HEK293 (cell line): ENCODE data around the gene FZR1.
A peak's percentile ranks its signal among the peaks of the same experiment; 100 is the strongest.

ENCODE experiments used
- KLF10 ChIP-seq: fragments of 450-650 bp; IDR thresholded peaks from 2 replicates; pipeline ENCODE4 v1.5.1; 2018; ENCODE audit warnings: missing biosample characterization, mild to moderate bottlenecking, missing genetic modification characterization
- KLF17 ChIP-seq: fragments of 450-650 bp; formaldehyde crosslinking; IDR thresholded peaks from 2 replicates; pipeline ENCODE4 v1.5.1; 2016; ENCODE audit warnings: missing biosample characterization, missing genetic modification characterization
- MZF1 ChIP-seq: fragments of 450-650 bp; formaldehyde crosslinking; IDR thresholded peaks from 2 replicates; pipeline ENCODE4 v1.5.1; 2017; ENCODE audit warnings: missing biosample characterization, missing genetic modification characterization, borderline replicate concordance
- RBAK ChIP-seq: fragments of 450-650 bp; formaldehyde crosslinking; IDR thresholded peaks from 2 replicates; pipeline ENCODE4 v1.5.1; 2016; ENCODE audit warnings: missing biosample characterization, missing genetic modification characterization
- ZBTB1 ChIP-seq: fragments of 450-650 bp; formaldehyde crosslinking; IDR thresholded peaks from 2 replicates; pipeline ENCODE4 v1.5.1; 2016; ENCODE audit warnings: missing biosample characterization, missing genetic modification characterization
- ZBTB20 ChIP-seq: fragments of 450-650 bp; formaldehyde crosslinking; IDR thresholded peaks from 2 replicates; pipeline ENCODE4 v1.5.1; 2016; ENCODE audit warnings: missing biosample characterization, missing genetic modification characterization
- ZNF19 ChIP-seq: fragments of 450-650 bp; formaldehyde crosslinking; IDR thresholded peaks from 2 replicates; pipeline ENCODE4; 2016; ENCODE audit warnings: missing biosample characterization, missing genetic modification characterization, low read depth
- ZNF211 ChIP-seq: fragments of 450-650 bp; formaldehyde crosslinking; IDR thresholded peaks from 2 replicates; pipeline ENCODE4 v1.5.1; 2016; ENCODE audit warnings: low read depth, missing biosample characterization, missing genetic modification characterization
- ZNF362 ChIP-seq: fragments of 450-650 bp; formaldehyde crosslinking; IDR thresholded peaks from 2 replicates; pipeline ENCODE4 v1.5.1; 2016; ENCODE audit warnings: missing biosample characterization, missing genetic modification characterization
- ZNF366 ChIP-seq: fragments of 450-650 bp; formaldehyde crosslinking; conservative IDR thresholded peaks from 2 replicates; pipeline ENCODE4 v1.5.1; 2016; ENCODE audit warnings: missing biosample characterization, missing genetic modification characterization
- ZNF398 ChIP-seq: fragments of 450-650 bp; formaldehyde crosslinking; IDR thresholded peaks from 2 replicates; pipeline ENCODE4 v1.5.1; 2017; ENCODE audit warnings: missing biosample characterization, missing genetic modification characterization
- ZNF416 ChIP-seq: fragments of 450-650 bp; formaldehyde crosslinking; IDR thresholded peaks from 2 replicates; pipeline ENCODE4 v1.5.1; 2016; ENCODE audit warnings: missing biosample characterization, missing genetic modification characterization
- ZNF510 ChIP-seq: fragments of 450-650 bp; formaldehyde crosslinking; IDR thresholded peaks from 2 replicates; pipeline ENCODE4 v1.5.1; 2018; ENCODE audit warnings: mild to moderate bottlenecking, missing genetic modification characterization, missing biosample characterization; ENCODE audit not compliant: insufficient replicate concordance
- ZNF514 ChIP-seq: fragments of 450-650 bp; formaldehyde crosslinking; IDR thresholded peaks from 2 replicates; pipeline ENCODE4 v1.5.1; 2016; ENCODE audit warnings: missing biosample characterization, missing genetic modification characterization
- ZNF529 ChIP-seq: fragments of 450-650 bp; formaldehyde crosslinking; IDR thresholded peaks from 2 replicates; pipeline ENCODE4 v1.5.1; 2017; ENCODE audit warnings: missing genetic modification characterization, missing biosample characterization; ENCODE audit not compliant: insufficient replicate concordance
- ZNF596 ChIP-seq: fragments of 450-650 bp; IDR thresholded peaks from 2 replicates; pipeline ENCODE4 v1.5.0; 2018; ENCODE audit warnings: missing biosample characterization, mild to moderate bottlenecking, missing genetic modification characterization, moderate library complexity
- ZNF664 ChIP-seq: fragments of 450-650 bp; formaldehyde crosslinking; IDR thresholded peaks from 2 replicates; pipeline ENCODE4 v1.5.1; 2016; ENCODE audit warnings: missing biosample characterization, missing genetic modification characterization
- ZNF76 ChIP-seq: fragments of 450-650 bp; formaldehyde crosslinking; IDR thresholded peaks from 2 replicates; pipeline ENCODE4; 2016; ENCODE audit warnings: low read depth, missing biosample characterization, missing genetic modification characterization, borderline replicate concordance
- ZNF792 ChIP-seq: fragments of 450-650 bp; formaldehyde crosslinking; IDR thresholded peaks from 2 replicates; pipeline ENCODE4 v1.5.1; 2016; ENCODE audit warnings: missing biosample characterization, missing genetic modification characterization
- ZNF830 ChIP-seq: fragments of 450-650 bp; IDR thresholded peaks from 2 replicates; pipeline ENCODE4 v1.5.0; 2018; ENCODE audit warnings: missing biosample characterization, missing genetic modification characterization, low read depth, mild to moderate bottlenecking, moderate library complexity
- TF ChIP-seq, protein P1 (sequence below): fragments of 450-650 bp; formaldehyde crosslinking; IDR thresholded peaks from 2 replicates; pipeline ENCODE4 v1.5.1; 2016; ENCODE audit warnings: missing biosample characterization, missing genetic modification characterization
- TF ChIP-seq, protein P2 (sequence below): fragments of 450-650 bp; formaldehyde crosslinking; IDR thresholded peaks from 2 replicates; pipeline ENCODE4 v1.5.1; 2016; ENCODE audit warnings: missing biosample characterization, missing genetic modification characterization
- TF ChIP-seq, protein P3 (sequence below): fragments of 450-650 bp; formaldehyde crosslinking; IDR thresholded peaks from 2 replicates; pipeline ENCODE4 v1.5.1; 2016; ENCODE audit warnings: missing biosample characterization, missing genetic modification characterization
- TF ChIP-seq, protein P4 (sequence below): sonication (generic); formaldehyde crosslinking; IDR thresholded peaks from 2 replicates; pipeline ENCODE4 v1.8.1; 2022; ENCODE audit warnings: mild to moderate bottlenecking, moderate library complexity, missing genetic modification reagents

Gene FZR1

DNA sequence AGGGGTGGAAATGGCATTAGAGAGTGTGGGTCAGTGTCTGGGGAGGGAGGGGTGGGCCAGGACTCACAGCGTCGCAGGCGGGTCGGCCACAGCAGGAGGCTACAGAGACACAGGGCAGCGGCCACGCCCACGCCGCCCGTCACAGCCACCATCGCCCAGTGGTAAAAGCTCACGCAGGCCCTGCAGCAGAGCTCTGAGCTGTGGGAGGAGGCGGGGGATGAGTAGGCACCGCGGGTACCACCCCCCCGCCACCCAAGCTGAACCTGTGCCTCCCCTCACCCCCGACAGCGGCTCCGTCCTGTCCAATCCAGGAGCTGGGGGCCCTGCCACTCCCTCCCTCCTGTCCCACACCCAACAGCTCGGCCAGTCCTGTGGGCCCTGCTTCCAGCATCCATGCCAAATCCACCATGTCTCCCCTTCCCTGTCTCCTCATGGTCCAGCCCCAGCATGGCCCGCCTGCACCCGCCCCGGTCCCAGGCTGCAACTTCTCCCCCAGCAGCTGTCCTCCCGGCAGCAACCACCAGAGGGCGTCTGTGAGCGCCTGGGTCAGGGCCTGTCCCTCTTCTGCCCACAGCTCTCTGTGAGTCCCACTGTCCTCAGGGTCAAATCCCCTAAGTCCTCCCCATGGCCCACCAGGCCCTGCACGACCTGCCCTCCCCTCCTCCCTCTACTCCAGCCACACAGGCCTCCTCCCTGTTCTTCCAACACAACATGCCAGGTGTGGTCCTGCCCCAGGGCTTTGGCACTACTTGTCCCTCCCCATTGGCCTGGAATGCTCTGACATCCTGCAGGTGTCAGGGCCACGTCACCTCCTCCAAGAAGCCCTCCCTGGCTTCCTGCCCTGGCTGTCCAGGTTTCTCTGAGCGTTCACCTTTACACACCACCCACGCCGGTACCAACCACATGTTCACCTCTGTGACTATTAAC, 38.9 kb downstream of the FZR1 start (continued):
- TF ChIP-seq ZNF398 (tag by site-specific recombination) = no peak
- no peak for TF ChIP-seq ZNF596 (tag by site-specific recombination)
- no peak for TF ChIP-seq ZNF792
- TF ChIP-seq ZNF664 (tag by site-specific recombination) = no peak
- TF ChIP-seq ZNF19 (tag by site-specific recombination) = no peak
- TF ChIP-seq ZNF76 = 0 out of 2 replicates have a peak, but pooled peaks have one; percentile 35
- TF ChIP-seq ZNF510 (tag by site-specific recombination) = no peak
- TF ChIP-seq, protein P1, sequence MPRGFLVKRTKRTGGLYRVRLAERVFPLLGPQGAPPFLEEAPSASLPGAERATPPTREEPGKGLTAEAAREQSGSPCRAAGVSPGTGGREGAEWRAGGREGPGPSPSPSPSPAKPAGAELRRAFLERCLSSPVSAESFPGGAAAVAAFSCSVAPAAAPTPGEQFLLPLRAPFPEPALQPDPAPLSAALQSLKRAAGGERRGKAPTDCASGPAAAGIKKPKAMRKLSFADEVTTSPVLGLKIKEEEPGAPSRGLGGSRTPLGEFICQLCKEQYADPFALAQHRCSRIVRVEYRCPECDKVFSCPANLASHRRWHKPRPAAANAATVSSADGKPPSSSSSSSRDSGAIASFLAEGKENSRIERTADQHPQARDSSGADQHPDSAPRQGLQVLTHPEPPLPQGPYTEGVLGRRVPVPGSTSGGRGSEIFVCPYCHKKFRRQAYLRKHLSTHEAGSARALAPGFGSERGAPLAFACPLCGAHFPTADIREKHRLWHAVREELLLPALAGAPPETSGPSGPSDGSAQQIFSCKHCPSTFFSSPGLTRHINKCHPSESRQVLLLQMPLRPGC (tag by site-specific recombination) = no peak
- TF ChIP-seq ZNF416 (tag by site-specific recombination) = no peak
- peak; percentile 23 for TF ChIP-seq KLF17 (tag by site-specific recombination)
- no peak for TF ChIP-seq ZBTB1 (tag by site-specific recombination)
- TF ChIP-seq RBAK (tag by site-specific recombination) = no peak
- no peak for TF ChIP-seq ZNF211
- TF ChIP-seq, protein P2, sequence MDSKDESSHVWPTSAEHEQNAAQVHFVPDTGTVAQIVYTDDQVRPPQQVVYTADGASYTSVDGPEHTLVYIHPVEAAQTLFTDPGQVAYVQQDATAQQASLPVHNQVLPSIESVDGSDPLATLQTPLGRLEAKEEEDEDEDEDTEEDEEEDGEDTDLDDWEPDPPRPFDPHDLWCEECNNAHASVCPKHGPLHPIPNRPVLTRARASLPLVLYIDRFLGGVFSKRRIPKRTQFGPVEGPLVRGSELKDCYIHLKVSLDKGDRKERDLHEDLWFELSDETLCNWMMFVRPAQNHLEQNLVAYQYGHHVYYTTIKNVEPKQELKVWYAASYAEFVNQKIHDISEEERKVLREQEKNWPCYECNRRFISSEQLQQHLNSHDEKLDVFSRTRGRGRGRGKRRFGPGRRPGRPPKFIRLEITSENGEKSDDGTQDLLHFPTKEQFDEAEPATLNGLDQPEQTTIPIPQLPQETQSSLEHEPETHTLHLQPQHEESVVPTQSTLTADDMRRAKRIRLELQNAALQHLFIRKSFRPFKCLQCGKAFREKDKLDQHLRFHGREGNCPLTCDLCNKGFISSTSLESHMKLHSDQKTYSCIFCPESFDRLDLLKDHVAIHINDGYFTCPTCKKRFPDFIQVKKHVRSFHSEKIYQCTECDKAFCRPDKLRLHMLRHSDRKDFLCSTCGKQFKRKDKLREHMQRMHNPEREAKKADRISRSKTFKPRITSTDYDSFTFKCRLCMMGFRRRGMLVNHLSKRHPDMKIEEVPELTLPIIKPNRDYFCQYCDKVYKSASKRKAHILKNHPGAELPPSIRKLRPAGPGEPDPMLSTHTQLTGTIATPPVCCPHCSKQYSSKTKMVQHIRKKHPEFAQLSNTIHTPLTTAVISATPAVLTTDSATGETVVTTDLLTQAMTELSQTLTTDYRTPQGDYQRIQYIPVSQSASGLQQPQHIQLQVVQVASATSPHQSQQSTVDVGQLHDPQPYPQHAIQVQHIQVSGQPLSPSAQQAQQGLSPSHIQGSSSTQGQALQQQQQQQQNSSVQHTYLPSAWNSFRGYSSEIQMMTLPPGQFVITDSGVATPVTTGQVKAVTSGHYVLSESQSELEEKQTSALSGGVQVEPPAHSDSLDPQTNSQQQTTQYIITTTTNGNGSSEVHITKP (tag by site-specific recombination) = peak; percentile 94
- TF ChIP-seq ZNF830 = no peak
- TF ChIP-seq ZBTB20 = no peak
- TF ChIP-seq MZF1 (tag by site-specific recombination) = no peak
- TF ChIP-seq, protein P3, sequence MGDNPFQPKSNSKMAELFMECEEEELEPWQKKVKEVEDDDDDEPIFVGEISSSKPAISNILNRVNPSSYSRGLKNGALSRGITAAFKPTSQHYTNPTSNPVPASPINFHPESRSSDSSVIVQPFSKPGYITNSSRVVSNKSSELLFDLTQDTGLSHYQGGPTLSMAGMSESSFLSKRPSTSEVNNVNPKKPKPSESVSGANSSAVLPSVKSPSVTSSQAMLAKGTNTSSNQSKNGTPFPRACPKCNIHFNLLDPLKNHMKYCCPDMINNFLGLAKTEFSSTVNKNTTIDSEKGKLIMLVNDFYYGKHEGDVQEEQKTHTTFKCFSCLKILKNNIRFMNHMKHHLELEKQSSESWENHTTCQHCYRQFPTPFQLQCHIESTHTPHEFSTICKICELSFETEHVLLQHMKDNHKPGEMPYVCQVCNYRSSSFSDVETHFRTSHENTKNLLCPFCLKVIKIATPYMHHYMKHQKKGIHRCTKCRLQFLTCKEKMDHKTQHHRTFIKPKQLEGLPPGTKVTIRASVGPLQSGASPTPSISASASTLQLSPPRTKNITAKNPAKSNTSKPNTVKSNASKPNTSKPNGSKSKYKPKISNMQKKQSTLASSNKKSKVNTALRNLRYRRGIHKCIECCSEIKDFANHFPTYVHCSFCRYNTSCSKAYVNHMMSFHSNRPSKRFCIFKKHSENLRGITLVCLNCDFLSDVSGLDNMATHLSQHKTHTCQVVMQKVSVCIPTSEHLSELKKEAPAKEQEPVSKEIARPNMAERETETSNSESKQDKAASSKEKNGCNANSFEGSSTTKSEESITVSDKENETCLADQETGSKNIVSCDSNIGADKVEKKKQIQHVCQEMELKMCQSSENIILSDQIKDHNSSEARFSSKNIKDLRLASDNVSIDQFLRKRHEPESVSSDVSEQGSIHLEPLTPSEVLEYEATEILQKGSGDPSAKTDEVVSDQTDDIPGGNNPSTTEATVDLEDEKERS (tag by site-specific recombination) = no peak
- TF ChIP-seq ZNF514 (tag by site-specific recombination) = no peak
- TF ChIP-seq KLF10 = 0 out of 2 replicates have a peak, but pooled peaks have one; percentile 38
- TF ChIP-seq ZNF362 (tag by site-specific recombination) = no peak
- TF ChIP-seq ZNF366 (tag by site-specific recombination) = 0 out of 2 replicates have a peak, but pooled peaks have one; percentile 11
- TF ChIP-seq, protein P4, sequence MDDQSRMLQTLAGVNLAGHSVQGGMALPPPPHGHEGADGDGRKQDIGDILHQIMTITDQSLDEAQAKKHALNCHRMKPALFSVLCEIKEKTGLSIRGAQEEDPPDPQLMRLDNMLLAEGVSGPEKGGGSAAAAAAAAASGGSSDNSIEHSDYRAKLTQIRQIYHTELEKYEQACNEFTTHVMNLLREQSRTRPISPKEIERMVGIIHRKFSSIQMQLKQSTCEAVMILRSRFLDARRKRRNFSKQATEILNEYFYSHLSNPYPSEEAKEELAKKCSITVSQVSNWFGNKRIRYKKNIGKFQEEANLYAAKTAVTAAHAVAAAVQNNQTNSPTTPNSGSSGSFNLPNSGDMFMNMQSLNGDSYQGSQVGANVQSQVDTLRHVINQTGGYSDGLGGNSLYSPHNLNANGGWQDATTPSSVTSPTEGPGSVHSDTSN (CRISPR knock-in tag) = no peak
- no peak for TF ChIP-seq ZNF529 (tag by site-specific recombination)
